Stimulated activated CD8-positive, alpha-beta memory T cell treated with anti-CD3 and anti-CD28 coated beads, Interleukin-4, amount 100 ng/mL, for 24 hours (primary cell): ENCODE data around the gene USP24.
A peak's percentile ranks its signal among the peaks of the same experiment; 100 is the strongest.
"Not testable (repeated sequence)": the region's sequence is repeated elsewhere in the genome, so short reads cannot be mapped to it uniquely, and the experiment has no call there.

Experiments used
- DNase-seq: peaks from one replicate; pipeline ENCODE4 v3.0.0-alpha.2; 2020; ENCODE audit warnings: low read depth

Gene USP24

DNA sequence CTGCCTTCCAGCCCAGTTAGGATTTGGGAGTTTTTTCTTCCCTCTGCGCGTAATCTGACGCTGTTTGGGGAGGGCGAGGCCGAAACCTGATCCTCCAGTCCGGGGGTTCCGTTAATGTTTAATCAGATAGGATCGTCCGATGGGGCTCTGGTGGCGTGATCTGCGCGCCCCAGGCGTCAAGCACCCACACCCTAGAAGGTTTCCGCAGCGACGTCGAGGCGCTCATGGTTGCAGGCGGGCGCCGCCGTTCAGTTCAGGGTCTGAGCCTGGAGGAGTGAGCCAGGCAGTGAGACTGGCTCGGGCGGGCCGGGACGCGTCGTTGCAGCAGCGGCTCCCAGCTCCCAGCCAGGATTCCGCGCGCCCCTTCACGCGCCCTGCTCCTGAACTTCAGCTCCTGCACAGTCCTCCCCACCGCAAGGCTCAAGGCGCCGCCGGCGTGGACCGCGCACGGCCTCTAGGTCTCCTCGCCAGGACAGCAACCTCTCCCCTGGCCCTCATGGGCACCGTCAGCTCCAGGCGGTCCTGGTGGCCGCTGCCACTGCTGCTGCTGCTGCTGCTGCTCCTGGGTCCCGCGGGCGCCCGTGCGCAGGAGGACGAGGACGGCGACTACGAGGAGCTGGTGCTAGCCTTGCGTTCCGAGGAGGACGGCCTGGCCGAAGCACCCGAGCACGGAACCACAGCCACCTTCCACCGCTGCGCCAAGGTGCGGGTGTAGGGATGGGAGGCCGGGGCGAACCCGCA lies 175.7 kb downstream of the USP24 start, which contains the start of gene PCSK9:
PCSK9 (plus strand) TSS at position 207 of the 741 bp plus-strand sequence; CDS start at position 497, 290 bp downstream.
- DNase-seq, result no peak

DNA sequence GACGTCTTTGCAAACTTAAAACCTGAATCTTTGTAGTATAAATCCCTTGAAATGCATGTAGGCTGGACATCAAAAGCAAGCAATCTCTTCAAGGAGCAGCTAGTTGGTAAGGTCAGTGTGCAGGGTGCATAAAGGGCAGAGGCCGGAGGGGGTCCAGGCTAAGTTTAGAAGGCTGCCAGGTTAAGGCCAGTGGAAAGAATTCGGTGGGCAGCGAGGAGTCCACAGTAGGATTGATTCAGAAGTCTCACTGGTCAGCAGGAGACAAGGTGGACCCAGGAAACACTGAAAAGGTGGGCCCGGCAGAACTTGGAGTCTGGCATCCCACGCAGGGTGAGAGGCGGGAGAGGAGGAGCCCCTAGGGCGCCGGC lies 176.2 kb downstream of the USP24 start:
- DNase-seq, result no peak

DNA sequence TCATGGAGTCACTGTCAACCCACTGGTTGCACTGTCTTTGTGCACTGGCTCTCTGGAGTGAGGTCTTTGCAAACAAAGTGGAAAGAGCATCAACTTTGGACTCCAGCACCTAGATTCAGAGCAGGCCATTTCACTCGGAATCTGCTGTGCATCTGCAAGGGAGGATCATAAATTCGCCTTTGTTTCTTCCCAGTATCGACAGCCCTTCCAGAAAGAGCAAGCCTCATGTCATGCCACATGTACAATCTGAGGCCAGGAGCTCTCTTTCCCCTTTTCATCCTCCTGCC lies 176.7 kb downstream of the USP24 start:
- no peak for DNase-seq

DNA sequence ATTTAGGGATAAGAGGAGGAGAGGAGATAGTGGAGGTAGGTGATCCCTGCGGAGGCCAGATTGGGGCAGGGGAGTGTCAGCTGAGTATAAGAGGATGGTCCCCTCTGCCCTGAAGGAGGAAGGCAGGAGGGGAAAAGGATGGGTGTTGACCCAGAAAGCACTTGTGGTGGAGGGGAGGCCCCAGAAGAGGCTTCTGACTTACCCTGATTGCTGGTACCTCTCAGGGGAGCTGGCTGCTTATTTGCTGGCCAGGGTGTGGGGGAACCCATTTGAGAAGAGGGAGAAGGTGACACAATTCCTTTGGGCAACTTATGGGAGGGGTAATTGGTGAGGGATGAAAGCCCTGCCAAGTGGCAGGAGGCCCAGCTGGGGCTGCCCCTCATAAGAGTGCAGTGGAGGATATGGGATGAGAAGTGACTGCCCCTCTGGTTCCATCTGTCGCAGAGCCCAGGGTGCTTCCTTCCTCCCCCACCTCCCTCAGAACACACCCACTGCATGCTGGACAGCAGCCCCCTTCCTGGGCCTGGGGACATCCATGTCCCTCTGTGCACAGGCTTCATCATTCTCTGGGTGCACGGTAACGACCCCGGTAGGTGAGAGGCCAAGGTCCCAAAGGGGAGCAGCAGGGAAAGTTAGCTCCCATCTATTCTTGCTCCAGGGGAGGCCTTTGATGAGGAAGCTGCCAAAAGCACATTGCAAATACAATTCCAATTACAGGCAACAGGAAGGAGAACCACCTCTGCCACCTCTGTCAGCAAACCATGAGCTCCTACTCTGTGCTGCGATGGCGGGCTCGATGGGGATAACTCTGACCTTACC lies 177.2 kb downstream of the USP24 start:
- no peak for DNase-seq

DNA sequence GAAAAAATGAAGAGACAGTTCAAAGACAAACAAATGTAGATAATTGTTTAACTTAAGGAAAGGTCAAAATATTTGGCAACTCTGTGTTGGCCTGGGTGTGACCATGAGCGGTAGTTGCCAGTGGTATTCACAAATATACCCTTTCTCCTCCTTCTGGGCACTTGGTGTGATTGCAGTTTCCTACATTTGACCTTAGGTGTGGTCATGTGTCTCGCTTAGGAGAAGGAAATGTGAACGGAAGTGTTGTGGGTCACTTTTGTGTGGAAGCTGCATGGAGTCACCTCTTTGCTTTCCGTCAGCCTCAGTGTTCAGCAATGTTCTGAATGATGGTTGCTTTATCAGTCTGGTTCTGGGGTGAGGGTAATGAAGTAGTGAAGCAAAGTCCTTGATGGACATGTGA lies 179.3 kb downstream of the USP24 start:
- DNase-seq, result no peak

DNA sequence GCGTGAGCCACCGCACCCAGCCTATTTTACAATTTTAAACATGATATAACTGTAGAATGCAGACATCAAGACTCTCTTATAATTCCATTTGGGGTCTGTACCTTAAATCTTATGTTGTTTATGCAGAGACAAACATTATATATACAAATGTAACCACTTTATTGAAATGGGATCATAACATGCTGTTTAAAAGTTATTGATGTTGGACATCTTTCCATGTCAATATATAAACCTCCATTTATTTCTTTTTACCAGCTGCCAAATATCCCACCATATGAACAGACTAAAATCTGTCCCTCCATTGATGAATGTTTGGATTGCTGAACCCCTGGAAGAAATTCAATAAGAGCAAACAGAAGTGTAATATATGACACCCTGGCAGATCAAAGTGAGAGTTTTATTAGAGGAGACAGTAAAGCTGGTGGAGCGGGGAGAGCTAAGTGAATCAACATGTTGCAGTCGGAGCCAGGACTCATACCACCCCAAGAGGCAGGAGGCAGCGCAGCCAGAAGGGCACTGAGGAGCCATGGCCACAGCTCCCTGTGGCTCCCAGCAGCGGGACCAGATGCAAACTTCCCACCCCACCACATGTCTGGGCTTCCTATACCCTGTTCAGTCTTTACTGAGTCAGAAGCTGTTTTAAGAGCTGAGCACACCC lies 180.6 kb downstream of the USP24 start:
- DNase-seq, result no peak

DNA sequence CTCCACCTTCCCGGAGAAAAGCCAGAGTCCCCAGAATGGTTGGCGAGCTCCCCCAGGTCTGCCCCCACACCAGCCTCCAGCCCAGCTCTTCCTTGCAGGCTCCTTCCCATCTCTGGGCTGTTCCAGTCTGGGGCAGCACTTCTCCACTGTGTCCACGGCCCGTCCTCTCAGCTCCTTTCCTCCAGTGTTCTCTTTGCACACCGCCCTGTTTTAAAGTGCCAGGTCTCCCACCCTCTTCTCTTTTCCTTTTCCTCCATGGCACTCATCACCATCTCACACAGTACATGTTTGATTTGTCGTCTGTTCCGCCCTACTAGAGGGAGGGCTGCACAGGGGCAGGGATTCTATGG lies 181.9 kb downstream of the USP24 start:
- DNase-seq, result no peak

DNA sequence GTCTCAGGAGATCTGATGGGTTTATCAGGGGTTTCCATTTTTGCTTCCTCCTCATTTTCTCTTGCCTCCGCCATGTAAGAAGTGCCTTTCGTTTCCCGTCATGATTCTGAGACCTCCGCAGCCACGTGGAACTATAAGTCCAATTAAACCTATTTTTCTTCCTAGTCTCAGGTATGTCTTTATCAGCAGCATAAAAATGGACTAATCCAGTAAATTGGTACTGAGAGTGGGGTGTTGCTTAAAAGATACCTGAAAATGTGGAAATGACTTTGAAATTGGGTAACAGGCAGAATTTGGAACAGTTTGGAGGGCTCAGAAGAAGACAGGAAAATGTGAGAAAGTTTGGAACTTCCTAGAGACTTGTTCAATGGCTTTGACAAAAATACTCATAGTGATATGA lies 184.1 kb downstream of the USP24 start:
- DNase-seq, result not testable (repeated sequence)

DNA sequence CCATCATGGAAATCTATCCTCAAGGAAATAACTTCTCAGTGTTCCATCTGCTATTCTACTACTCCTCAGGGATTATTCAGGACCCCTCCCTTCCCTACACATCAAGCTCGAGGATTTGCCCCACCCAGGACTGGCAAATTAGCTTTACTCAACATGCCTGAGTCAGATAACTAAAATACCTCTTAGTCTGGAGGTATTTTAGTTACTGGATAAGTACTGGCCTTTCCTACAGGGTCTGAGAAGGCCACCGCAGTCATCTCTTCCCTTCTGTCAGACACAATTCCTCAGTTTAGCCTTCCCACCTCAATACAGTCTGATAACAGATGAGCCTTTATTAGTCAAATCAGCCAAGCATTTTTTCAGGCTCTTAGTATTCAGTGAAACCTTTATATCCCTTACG lies 188.5 kb downstream of the USP24 start:
- not testable (repeated sequence) for DNase-seq

DNA sequence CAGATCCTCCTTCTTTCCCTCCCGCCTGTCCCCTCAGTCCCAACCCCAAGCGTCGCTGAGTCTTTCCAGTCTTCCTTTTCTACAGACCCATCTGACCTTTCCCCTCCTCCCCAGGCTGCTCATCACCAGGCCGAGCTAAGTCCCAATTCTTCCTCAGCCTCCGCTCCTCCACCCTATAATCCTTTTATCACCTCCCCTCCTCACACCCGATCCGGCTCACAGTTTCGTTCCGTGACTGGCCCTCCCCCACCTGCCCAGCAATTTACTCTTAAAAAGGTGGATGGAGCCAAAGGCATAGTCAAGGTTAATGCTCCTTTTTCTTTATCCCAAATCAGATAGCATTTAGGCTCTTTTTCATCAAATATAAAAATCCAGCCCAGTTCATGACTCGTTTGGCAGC lies 191.0 kb downstream of the USP24 start:
- DNase-seq, result not testable (repeated sequence)

DNA sequence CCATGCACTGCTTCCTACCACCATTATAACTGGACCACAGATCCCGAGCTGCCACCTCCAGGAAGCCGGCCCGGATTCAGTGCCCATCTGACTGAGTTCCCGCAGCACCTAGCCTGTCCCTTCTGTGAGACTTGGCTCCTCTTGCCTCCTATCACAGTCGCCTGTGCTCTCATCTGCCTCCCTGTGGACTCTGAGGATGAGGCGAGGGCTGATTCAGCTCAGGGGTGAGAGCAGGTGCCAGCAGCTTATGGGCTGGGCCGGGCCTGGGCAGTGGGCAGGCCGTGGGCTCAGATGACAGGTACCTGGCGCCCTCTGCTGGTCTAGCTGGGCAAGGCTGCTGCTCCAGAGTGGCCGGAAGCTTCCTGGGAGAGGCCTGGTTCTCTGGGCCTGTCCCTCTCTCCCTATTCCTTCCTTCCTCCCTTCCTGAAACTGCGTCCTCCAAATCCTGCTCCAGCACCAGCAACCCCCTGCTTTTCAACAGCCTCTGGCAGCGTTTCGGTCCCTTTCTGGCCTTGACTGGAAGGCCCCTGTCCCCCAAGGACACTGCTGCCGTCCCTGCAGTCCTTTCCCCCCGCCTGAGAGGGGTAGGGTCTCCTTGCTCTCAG lies 193.1 kb downstream of the USP24 start:
- DNase-seq, result peak; percentile 53

DNA sequence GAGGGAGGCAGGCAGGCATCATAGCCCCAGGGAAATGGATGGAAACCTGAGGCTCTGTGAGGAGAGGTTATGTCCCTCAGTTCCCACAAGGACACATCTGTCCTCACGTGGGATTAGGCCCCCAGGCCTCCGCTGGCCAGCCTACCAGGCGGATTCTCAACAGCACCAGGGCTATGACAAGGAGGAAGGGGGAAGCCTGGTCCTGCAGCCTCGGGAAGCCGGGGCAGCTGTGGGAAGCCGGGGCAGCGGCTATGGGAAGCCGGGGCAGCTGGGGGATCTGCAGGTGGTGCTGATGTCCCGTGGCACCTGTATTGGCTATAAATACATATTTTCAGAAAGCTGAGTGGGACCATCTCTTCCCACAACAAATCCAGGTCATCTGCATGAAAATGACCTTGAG lies 196.8 kb downstream of the USP24 start:
- no peak for DNase-seq
